Measurements from ENCODE around the gene LAMC3. TPM values are rescaled to one million over a fixed set of nuclear protein-coding genes. Genes with fewer than 3 reads are reported as not detected.

Gene LAMC3
- polyA plus RNA-seq, 1 donor from 2014 or later, result 0.04 TPM

- no peaks in the 10 kb centered on the region for H3K27me3 ChIP-seq (ENCODE audit: insufficient read depth, low read depth, low read length)
- no peak overlapping the region for H2AFZ ChIP-seq (ENCODE audit: low read depth, low read length)
- H3K4me3 ChIP-seq (ENCODE audit: low read length), result no peak overlapping the region
- H3K79me2 ChIP-seq (replicated peaks; ENCODE audit: insufficient read depth, low read length), result no peaks in the 10 kb centered on the region
- no peaks in the 10 kb centered on the region for H3K9me3 ChIP-seq (ENCODE audit: low read length)
- H3K36me3 ChIP-seq (ENCODE audit: insufficient read depth, low read length), result no peaks in the 10 kb centered on the region
- H3K9ac ChIP-seq (ENCODE audit: low read length), result no peak overlapping the region
- TF ChIP-seq MXI1 (conservative IDR thresholded peaks at IDR 0.05; ENCODE audit: poor library complexity, severe bottlenecking) (no peak), RAD21 (conservative IDR thresholded peaks at IDR 0.05) (no peak), SMC3 (conservative IDR thresholded peaks at IDR 0.05; ENCODE audit: poor library complexity) (no peak), EZH2 (IDR thresholded peaks at IDR 0.05; ENCODE audit: borderline replicate concordance, insufficient read depth, low read length, poor library complexity, severe bottlenecking) (no peak), POLR2AphosphoS5 (IDR thresholded peaks at IDR 0.05) (no peak), CTCF (IDR thresholded peaks at IDR 0.05; ENCODE audit: poor library complexity, severe bottlenecking) (no peak), TAF1 (IDR thresholded peaks at IDR 0.05; ENCODE audit: low read depth) (no peak), REST (IDR thresholded peaks at IDR 0.05; ENCODE audit: borderline replicate concordance) (no peak), EP300 (conservative IDR thresholded peaks at IDR 0.05; ENCODE audit: poor library complexity, severe bottlenecking) (no peak)
- H4K20me1 ChIP-seq (ENCODE audit: insufficient read depth), result no peaks in the 10 kb centered on the region
- no peaks in the 10 kb centered on the region for H3F3A ChIP-seq (ENCODE audit: insufficient read depth, low read length, poor library complexity, severe bottlenecking)
- no peaks in the 10 kb centered on the region for H3K9me2 ChIP-seq (ENCODE audit: insufficient read depth, low read length)
- H3K27ac ChIP-seq (ENCODE audit: low read length), result no peak overlapping the region
- H3K4me2 ChIP-seq (ENCODE audit: low read length), result no peak overlapping the region
Observed at GRCh38 chr9:130983970-130984369, 25.0 kb upstream of the LAMC3 start.

- no peaks in the 10 kb centered on the region for H3K79me2 ChIP-seq (replicated peaks; ENCODE audit: insufficient read depth, low read length)
- H3K9ac ChIP-seq (ENCODE audit: low read length), result no peak overlapping the region
- no peak overlapping the region for H2AFZ ChIP-seq (ENCODE audit: low read depth, low read length)
- no peak for TF ChIP-seq POLR2AphosphoS5 (IDR thresholded peaks at IDR 0.05)
- no peak for TF ChIP-seq MXI1 (conservative IDR thresholded peaks at IDR 0.05; ENCODE audit: poor library complexity, severe bottlenecking)
- no peak for TF ChIP-seq RAD21 (conservative IDR thresholded peaks at IDR 0.05)
- no peak for TF ChIP-seq TAF1 (IDR thresholded peaks at IDR 0.05; ENCODE audit: low read depth)
- TF ChIP-seq EP300 (conservative IDR thresholded peaks at IDR 0.05; ENCODE audit: poor library complexity, severe bottlenecking), result no peak
- no peak for TF ChIP-seq CTCF (IDR thresholded peaks at IDR 0.05; ENCODE audit: poor library complexity, severe bottlenecking)
- TF ChIP-seq REST (IDR thresholded peaks at IDR 0.05; ENCODE audit: borderline replicate concordance), result no peak
- no peak for TF ChIP-seq SMC3 (conservative IDR thresholded peaks at IDR 0.05; ENCODE audit: poor library complexity)
- TF ChIP-seq EZH2 (IDR thresholded peaks at IDR 0.05; ENCODE audit: borderline replicate concordance, insufficient read depth, low read length, poor library complexity, severe bottlenecking), result no peak
- no peak overlapping the region for H3K27ac ChIP-seq (ENCODE audit: low read length)
- H3K9me2 ChIP-seq (ENCODE audit: insufficient read depth, low read length), result no peaks in the 10 kb centered on the region
- H3K9me3 ChIP-seq (ENCODE audit: low read length), result no peaks in the 10 kb centered on the region
- H4K20me1 ChIP-seq (ENCODE audit: insufficient read depth), result no peaks in the 10 kb centered on the region
- no peak overlapping the region for H3K4me2 ChIP-seq (ENCODE audit: low read length)
- no peaks in the 10 kb centered on the region for H3F3A ChIP-seq (ENCODE audit: insufficient read depth, low read length, poor library complexity, severe bottlenecking)
- H3K4me3 ChIP-seq (ENCODE audit: low read length), result no peak overlapping the region
- H3K27me3 ChIP-seq (ENCODE audit: insufficient read depth, low read depth, low read length), result no peaks in the 10 kb centered on the region
- no peaks in the 10 kb centered on the region for H3K36me3 ChIP-seq (ENCODE audit: insufficient read depth, low read length)
Observed at GRCh38 chr9:130984521-130984920, 24.5 kb upstream of the LAMC3 start.

Measured in neural cell (in vitro differentiated cells).